Spleen (tissue), 11 donors: ENCODE measurements around the gene CHST13. TPM values are rescaled to one million over a fixed set of nuclear protein-coding genes. Genes with fewer than 3 reads are reported as not detected.

Experiments used
- DNase-seq: peaks from one replicate; pipeline ENCODE4 v3.0.0-alpha.2; 2020
- H3K27ac ChIP-seq, 8 donors: fragments of 200-600 bp; sonication (generic) in 7 of 8; 1 replicate in 4 of 8; 2 replicates in 4 of 8; pipeline versions ENCODE4 v1.5.0 to v1.8.0; 2016 to 2021; ENCODE audit warnings: inconsistent platforms in 4 of 8, mild to moderate bottlenecking in 4 of 8, moderate library complexity in 1 of 8
- H3K27me3 ChIP-seq, 7 donors: fragments of 200-600 bp; sonication (generic) in 6 of 7; replicated peaks in 1 of 7; 1 replicate in 4 of 7; 2 replicates in 3 of 7; pipeline versions ENCODE4 v1.5.0 to v1.8.0; 2016 to 2021; ENCODE audit warnings: inconsistent platforms in 3 of 7, mild to moderate bottlenecking in 1 of 7
- H3K36me3 ChIP-seq, 6 donors: fragments of 200-600 bp; sonication (generic) in 5 of 6; 1 replicate in 4 of 6; 2 replicates in 2 of 6; pipeline versions ENCODE4 v1.5.0 to v1.8.0; 2016 to 2021; ENCODE audit warnings: inconsistent platforms in 2 of 6
- H3K4me1 ChIP-seq, 6 donors: fragments of 200-600 bp; sonication (generic) in 5 of 6; 1 replicate in 3 of 6; 2 replicates in 3 of 6; pipeline versions ENCODE4 v1.5.0 to v1.8.0; 2016 to 2021; ENCODE audit warnings: inconsistent platforms in 3 of 6
- H3K4me3 ChIP-seq, 8 donors: fragments of 200-600 bp; sonication (generic) in 7 of 8; 1 replicate in 4 of 8; 2 replicates in 4 of 8; pipeline versions ENCODE4 v1.5.0 to v1.8.0; 2016 to 2021; ENCODE audit warnings: inconsistent platforms in 4 of 8, mild to moderate bottlenecking in 4 of 8, moderate library complexity in 2 of 8
- H3K9me3 ChIP-seq, 8 donors: fragments of 200-600 bp; sonication (generic) in 7 of 8; 1 replicate in 4 of 8; 2 replicates in 4 of 8; pipeline versions ENCODE4 v1.5.0 to v1.8.0; 2016 to 2021; ENCODE audit warnings: inconsistent platforms in 4 of 8
- POLR2A ChIP-seq, 3 donors: fragments of 450-650 bp; IDR thresholded peaks; one replicate each; pipeline ENCODE4 v1.5.1; 2017; ENCODE audit warnings: antibody characterized with exemption in 3 of 3, mild to moderate bottlenecking in 1 of 3
- POLR2AphosphoS5 ChIP-seq, 3 donors: sonication (generic); formaldehyde crosslinking; IDR thresholded peaks; one replicate each; pipeline ENCODE4 v1.5.1; 2017; ENCODE audit warnings: antibody characterized with exemption in 3 of 3
- WGBS, 5 donors: extraction: QIAGEN DNeasy Blood & Tissue Kit in 3 of 5; methylation state at CpG; one replicate each; pipeline versions ENCODE4 v1.1.5 to v1.1.7; 2013 to 2018; 5-methylcytosine and 5-hydroxymethylcytosine counted together
- intact Hi-C: fragments of 100-400 bp; cut with DNase I; formaldehyde crosslinking; loops from one replicate; pipeline ENCODE4 v1.15.0; 2023; ENCODE audit warnings: low total_unique reads
- polyA plus RNA-seq, 3 donors: library from polyadenylated mRNA; stranded (reverse); fragments of 200-250 nt; gene quantifications; one replicate each; pipeline ENCODE4 v1.2.1, GENCODE V29; 2013
- total RNA-seq, 7 donors: library from RNA; depleted of rRNA in 3 of 7; stranded (reverse); fragments of >200 nt in 3 of 7; fragmentation: NEBNext Ultra II Directional in 4 of 7; extraction: Animal tissue kit (Norgen Biotek cat#: 25700) in 4 of 7; gene quantifications; one replicate each; pipeline versions ENCODE4 v1.1.0 to v1.2.1, GENCODE V29; 2016 to 2021
- TF ChIP-seq, protein P1 (sequence below), 11 experiments: fragments of 200-600 bp in 7 of 11; fragments of 450-650 bp in 4 of 11; sonication (generic) in 4 of 11; IDR thresholded peaks in 8 of 11; conservative IDR thresholded peaks in 3 of 11; 1 replicate in 7 of 11; 2 replicates in 4 of 11; pipeline versions ENCODE4 v1.4.0 to v1.8.0; 2016 to 2021; ENCODE audit warnings: antibody characterized with exemption in 11 of 11, inconsistent platforms in 4 of 11, mild to moderate bottlenecking in 1 of 11
- donor health status: healthy with polysubstance abuse.
- donor health status: DM: no; HTN: no; CAD: no; lungs with moderate emphysema.
- donor health status: DM: no; HTN: no; CAD: no.
- donor health status: Bipolar disorder and iron deficiency.
- donor health status: healthy.
- donor health status: DM: no; HTN: no; CAD: no.
- donor health status: DM: yes; HTN: yes; CAD: no.

CHST13 gene
- total and polyA plus RNA-seq, 10 donors, result 0.26 to 11.2 (median 2.9) TPM

DNA sequence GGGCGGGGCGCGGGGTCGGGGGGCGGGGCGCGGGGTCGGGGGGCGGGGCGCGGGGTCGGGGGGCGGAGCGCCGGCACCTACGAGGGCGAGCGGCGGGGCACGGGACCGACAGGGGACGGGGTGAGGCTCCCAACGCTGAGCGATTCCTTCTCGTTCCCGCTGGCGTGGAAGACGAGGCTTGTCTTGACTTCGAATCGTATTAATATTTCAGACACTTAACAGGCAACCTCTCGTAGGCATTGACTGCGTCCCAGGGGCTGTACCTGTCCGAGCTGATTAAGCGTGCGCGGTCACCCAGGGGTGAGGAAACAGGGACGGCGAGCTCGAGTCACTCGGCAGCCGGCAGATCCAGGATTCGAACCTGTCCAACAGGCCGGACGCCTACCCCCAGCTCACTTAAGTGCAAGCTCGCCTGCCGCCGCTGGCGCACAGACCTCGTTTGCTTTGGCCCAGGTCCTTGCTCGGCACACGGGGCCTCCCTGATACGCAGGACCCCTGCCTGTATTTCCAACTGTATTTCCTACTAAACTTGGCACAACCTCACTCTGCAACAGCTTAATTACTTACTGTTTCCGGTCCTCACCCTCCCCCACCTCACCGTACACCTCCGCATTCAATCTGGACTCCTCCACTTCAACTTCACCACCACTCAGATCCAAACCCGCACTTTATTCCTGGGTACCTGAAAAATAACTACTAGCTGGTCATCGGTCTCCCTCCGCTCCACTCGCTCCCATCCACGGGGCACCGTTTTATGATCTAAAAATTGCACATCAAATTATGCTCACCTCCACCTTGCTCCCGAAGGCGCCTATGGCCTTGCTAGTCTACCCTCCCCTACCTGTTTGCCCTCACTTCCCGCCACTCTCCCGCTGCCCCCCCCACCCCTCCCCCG, 47.5 kb upstream of the CHST13 start:
- Histone ChIP-seq H3K9me3 (no peaks in the 10 kb centered on the region), H3K27me3 (no peaks in the 10 kb centered on the region), H3K27ac (peak overlapping the region; percentile 66 to 98 (median 90)), H3K4me3 (peak overlapping the region; percentile 43 to 90 (median 59)), H3K36me3 (peaks cover 0 to 8% (median 5%) of the 10 kb centered on the region in 6 donors), H3K4me1 (peaks cover 32 to 63% (median 45%) of the 10 kb centered on the region in 6 donors)
- peak; percentile 96 for DNase-seq
- WGBS, 5 donors, result 15 to 22% (median 20%) methylated on average over 40 to 59 of the region's 66 CpGs
- intact Hi-C loops, result no loop called here
- TF ChIP-seq, protein P1, sequence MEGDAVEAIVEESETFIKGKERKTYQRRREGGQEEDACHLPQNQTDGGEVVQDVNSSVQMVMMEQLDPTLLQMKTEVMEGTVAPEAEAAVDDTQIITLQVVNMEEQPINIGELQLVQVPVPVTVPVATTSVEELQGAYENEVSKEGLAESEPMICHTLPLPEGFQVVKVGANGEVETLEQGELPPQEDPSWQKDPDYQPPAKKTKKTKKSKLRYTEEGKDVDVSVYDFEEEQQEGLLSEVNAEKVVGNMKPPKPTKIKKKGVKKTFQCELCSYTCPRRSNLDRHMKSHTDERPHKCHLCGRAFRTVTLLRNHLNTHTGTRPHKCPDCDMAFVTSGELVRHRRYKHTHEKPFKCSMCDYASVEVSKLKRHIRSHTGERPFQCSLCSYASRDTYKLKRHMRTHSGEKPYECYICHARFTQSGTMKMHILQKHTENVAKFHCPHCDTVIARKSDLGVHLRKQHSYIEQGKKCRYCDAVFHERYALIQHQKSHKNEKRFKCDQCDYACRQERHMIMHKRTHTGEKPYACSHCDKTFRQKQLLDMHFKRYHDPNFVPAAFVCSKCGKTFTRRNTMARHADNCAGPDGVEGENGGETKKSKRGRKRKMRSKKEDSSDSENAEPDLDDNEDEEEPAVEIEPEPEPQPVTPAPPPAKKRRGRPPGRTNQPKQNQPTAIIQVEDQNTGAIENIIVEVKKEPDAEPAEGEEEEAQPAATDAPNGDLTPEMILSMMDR (IDR thresholded peaks at IDR 0.05 in 8 of 11, conservative IDR thresholded peaks at IDR 0.05 in 3 of 11), result peak in 1 of 11 experiments; percentile 11
- TF ChIP-seq POLR2A (IDR thresholded peaks at IDR 0.05) (peak in 1 of 3 donors; percentile 47), POLR2AphosphoS5 (IDR thresholded peaks at IDR 0.05) (peak; percentile 80 to 88 (median 84))

DNA sequence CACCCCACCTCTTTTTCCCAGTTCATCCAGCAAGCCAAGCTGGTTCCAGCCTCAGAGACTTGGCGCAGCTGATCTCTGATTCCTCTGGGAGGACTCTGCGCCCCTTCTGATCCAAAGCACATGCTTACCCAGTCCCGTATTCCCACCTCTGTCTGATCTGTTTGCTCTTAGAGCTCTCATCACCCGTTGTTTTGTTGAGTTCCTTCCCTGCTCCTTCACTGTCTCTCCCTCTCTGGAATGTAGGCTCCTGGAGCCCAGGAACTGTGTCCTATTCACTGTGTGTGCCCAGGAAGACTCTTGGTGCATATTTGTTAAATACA, 46.9 kb upstream of the CHST13 start:
- H3K4me3 ChIP-seq, result no peak overlapping the region
- no peaks in the 10 kb centered on the region for H3K9me3 ChIP-seq
- H3K4me1 ChIP-seq, result peaks cover 26 to 63% (median 39%) of the 10 kb centered on the region in 6 donors
- 81 to 91% (median 87%) methylated on average over 4 of the region's 4 CpGs for WGBS, 5 donors
- peak overlapping the region in 2 of 8 donors; percentile 90 to 97 for H3K27ac ChIP-seq
- H3K27me3 ChIP-seq, result no peaks in the 10 kb centered on the region
- DNase-seq, result no peak
- peaks cover 0 to 2% (median under 1%) of the 10 kb centered on the region in 6 donors for H3K36me3 ChIP-seq
- intact Hi-C loops, result no loop called here
- TF ChIP-seq POLR2AphosphoS5 (IDR thresholded peaks at IDR 0.05) (no peak), POLR2A (IDR thresholded peaks at IDR 0.05) (no peak)
- TF ChIP-seq, protein P1 (IDR thresholded peaks at IDR 0.05 in 8 of 11, conservative IDR thresholded peaks at IDR 0.05 in 3 of 11), result no peak

DNA sequence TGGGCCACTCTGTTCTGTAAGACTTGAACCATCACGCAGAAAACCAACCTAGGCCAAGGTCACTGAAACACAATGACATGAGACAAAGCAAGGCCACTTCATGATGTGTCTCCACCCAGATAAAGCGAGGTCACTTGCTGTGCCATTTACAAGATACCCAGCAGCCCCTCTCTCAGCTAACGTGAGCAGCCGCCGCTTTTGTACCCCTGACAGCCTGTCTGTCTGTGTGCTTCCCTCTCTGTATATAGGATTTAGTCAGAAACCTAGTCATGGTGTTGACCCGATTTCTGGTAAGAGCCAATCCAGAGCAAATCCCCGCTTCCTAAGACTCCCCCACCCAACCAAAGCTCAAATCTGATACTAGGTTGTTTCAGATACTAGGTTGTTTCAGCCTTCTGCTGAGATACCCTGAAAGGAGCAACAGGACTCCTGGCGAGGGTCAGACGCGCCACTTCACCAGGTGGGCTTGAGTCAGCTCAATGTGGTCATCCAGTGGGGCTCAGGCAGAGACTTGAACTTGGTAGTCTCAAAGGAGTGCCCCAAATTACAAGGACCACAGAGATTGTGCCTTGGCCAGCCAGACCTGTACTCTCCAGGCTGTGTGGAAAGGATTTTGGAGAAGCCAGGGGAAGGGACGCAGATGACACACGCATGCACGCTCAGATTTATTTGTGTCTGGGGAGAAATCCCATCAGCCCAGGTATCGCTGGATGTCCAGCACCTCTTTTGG, 45.2 kb upstream of the CHST13 start:
- H3K4me3 ChIP-seq, result no peak overlapping the region
- no peaks in the 10 kb centered on the region for H3K27me3 ChIP-seq
- H3K4me1 ChIP-seq, result peaks cover 10 to 48% (median 23%) of the 10 kb centered on the region in 6 donors
- TF ChIP-seq, protein P1 (IDR thresholded peaks at IDR 0.05 in 8 of 11, conservative IDR thresholded peaks at IDR 0.05 in 3 of 11), result no peak
- TF ChIP-seq POLR2A (IDR thresholded peaks at IDR 0.05), result no peak
- TF ChIP-seq POLR2AphosphoS5 (IDR thresholded peaks at IDR 0.05), result no peak
- no peaks in the 10 kb centered on the region for H3K9me3 ChIP-seq
- intact Hi-C loops, result no loop called here
- WGBS, 5 donors, result 88 to 93% (median 89%) methylated on average over 11 to 14 of the region's 14 CpGs
- peak overlapping the region in 5 of 8 donors; percentile 24 to 57 (median 41) for H3K27ac ChIP-seq
- H3K36me3 ChIP-seq, result no peaks in the 10 kb centered on the region
- peak; percentile 58 for DNase-seq

GRCh38 chr3:126479642-126480041, 44.3 kb upstream of the CHST13 start:
- no peak overlapping the region for H3K4me3 ChIP-seq
- TF ChIP-seq, protein P1 (IDR thresholded peaks at IDR 0.05 in 8 of 11, conservative IDR thresholded peaks at IDR 0.05 in 3 of 11), result no peak
- TF ChIP-seq POLR2A (IDR thresholded peaks at IDR 0.05), result no peak
- no peak for TF ChIP-seq POLR2AphosphoS5 (IDR thresholded peaks at IDR 0.05)
- no peaks in the 10 kb centered on the region for H3K9me3 ChIP-seq
- no peak overlapping the region for H3K27ac ChIP-seq
- H3K4me1 ChIP-seq, result peaks cover 3 to 45% (median 18%) of the 10 kb centered on the region in 6 donors
- H3K27me3 ChIP-seq, result no peaks in the 10 kb centered on the region
- WGBS, 5 donors, result 82 to 92% (median 85%) methylated on average over 1 of the region's 1 CpG
- DNase-seq, result peak; percentile 19
- intact Hi-C loops, result no loop called here
- no peaks in the 10 kb centered on the region for H3K36me3 ChIP-seq
